Measurements from ENCODE around the gene ADM5. TPM values are rescaled to one million over a fixed set of nuclear protein-coding genes. Genes with fewer than 3 reads are reported as not detected.

The ADM5 gene
- total RNA-seq, 1 experiment from 2014 or later = 13.5 TPM

DNA sequence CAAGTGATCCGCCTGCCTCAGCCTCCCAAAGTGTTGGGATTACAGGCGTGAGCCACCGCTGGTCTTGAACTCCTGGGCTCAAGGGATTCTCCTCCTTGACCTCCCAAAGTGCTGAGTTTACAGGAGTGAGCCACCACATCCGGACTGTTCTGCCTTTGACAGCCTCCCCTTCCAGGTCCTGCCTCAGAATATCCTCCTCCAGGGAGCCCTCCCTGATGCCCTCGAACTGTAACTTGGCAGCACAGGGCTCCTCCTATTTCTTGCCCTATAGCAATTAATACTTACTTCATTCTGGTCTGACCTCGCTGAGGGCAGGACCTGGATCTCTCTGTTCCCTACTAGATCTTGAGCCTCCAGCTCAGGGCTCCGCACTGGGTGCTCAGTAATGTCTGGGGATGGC lies 7.5 kb downstream of the ADM5 start:
- WGBS (ENCODE audit: extremely low coverage, insufficient read length, low lambda C conversion rate) = no CpG with 5 or more reads among the region's 7 CpGs
- H3K79me2 ChIP-seq (ENCODE audit: insufficient read depth, low read length) = no peaks in the 10 kb centered on the region
- no peaks in the 10 kb centered on the region for H4K20me1 ChIP-seq (ENCODE audit: control insufficient read depth, insufficient read depth, insufficient read length)
- peaks cover 0 to 7% of the 10 kb centered on the region in 2 experiments; a peak in 2 of 4 replicates for H3K4me1 Mint-ChIP-seq
- peaks cover 24 to 40% (median 34%) of the 10 kb centered on the region in 3 experiments for H3K36me3 Mint-ChIP-seq (ENCODE audit: insufficient read depth in 1 of 3, low read depth in 3 of 3)
- H3K23me2 ChIP-seq (ENCODE audit: insufficient read length, low read depth, low read length, poor library complexity, severe bottlenecking) = no peaks in the 10 kb centered on the region
- H3K4me1 ChIP-seq (ENCODE audit: insufficient read depth, low read length) = no peaks in the 10 kb centered on the region
- TF ChIP-seq, protein P1, sequence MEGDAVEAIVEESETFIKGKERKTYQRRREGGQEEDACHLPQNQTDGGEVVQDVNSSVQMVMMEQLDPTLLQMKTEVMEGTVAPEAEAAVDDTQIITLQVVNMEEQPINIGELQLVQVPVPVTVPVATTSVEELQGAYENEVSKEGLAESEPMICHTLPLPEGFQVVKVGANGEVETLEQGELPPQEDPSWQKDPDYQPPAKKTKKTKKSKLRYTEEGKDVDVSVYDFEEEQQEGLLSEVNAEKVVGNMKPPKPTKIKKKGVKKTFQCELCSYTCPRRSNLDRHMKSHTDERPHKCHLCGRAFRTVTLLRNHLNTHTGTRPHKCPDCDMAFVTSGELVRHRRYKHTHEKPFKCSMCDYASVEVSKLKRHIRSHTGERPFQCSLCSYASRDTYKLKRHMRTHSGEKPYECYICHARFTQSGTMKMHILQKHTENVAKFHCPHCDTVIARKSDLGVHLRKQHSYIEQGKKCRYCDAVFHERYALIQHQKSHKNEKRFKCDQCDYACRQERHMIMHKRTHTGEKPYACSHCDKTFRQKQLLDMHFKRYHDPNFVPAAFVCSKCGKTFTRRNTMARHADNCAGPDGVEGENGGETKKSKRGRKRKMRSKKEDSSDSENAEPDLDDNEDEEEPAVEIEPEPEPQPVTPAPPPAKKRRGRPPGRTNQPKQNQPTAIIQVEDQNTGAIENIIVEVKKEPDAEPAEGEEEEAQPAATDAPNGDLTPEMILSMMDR (conservative IDR thresholded peaks at IDR 0.05) = no peak
- H2BK15ac ChIP-seq (ENCODE audit: low read depth, low read length) = no peak overlapping the region
- H3K18ac ChIP-seq (ENCODE audit: insufficient read length, low read depth, low read length) = no peak overlapping the region
- no peak overlapping the region for H3K9ac ChIP-seq (ENCODE audit: extremely low read depth, insufficient read length, low read length)
- H3K9me3 ChIP-seq (ENCODE audit: control insufficient read depth, low read depth, low read length) = no peaks in the 10 kb centered on the region
- no peak overlapping the region for H2AFZ ChIP-seq (ENCODE audit: low read length)
- no peaks in the 10 kb centered on the region for H3K79me1 ChIP-seq (ENCODE audit: insufficient read depth, low read depth, low read length, poor library complexity, severe bottlenecking)
- H3K27ac ChIP-seq (ENCODE audit: insufficient read length, low read depth, low read length) = no peak overlapping the region
- no peaks in the 10 kb centered on the region for H3K9me3 Mint-ChIP-seq
- no peak overlapping the region for H2BK5ac ChIP-seq (ENCODE audit: insufficient read length, low read length)
- no peak overlapping the region for H2BK120ac ChIP-seq (ENCODE audit: low read depth, low read length, poor library complexity, severe bottlenecking)
- H3K23ac ChIP-seq (ENCODE audit: insufficient read length, low read depth, low read length) = no peak overlapping the region
- no peak overlapping the region for H3T11ph ChIP-seq (ENCODE audit: low read length)
- H2BK20ac ChIP-seq (ENCODE audit: low read depth, low read length, poor library complexity, severe bottlenecking) = no peak overlapping the region
- H3K4me2 ChIP-seq (ENCODE audit: insufficient read depth, insufficient read length, low read length) = no peak overlapping the region
- DNase-seq = no peak
- no peak overlapping the region for H4K91ac ChIP-seq (ENCODE audit: insufficient read length, low read depth, low read length)
- no peak overlapping the region for H3K4me3 Mint-ChIP-seq
- H3K27ac Mint-ChIP-seq = no peak overlapping the region
- no peaks in the 10 kb centered on the region; the same call in 1 of the 2 replicates for H3K27me3 Mint-ChIP-seq (ENCODE audit: low read depth)
- H4K5ac ChIP-seq (ENCODE audit: insufficient read length, low read depth, low read length) = no peak overlapping the region
- no peak overlapping the region for H3K4ac ChIP-seq (ENCODE audit: low read depth, low read length)
- H3K56ac ChIP-seq (ENCODE audit: insufficient read length, low read depth, low read length) = no peak overlapping the region
- H2BK12ac ChIP-seq (ENCODE audit: insufficient read length, low read depth, low read length) = no peak overlapping the region
- H3K14ac ChIP-seq (ENCODE audit: insufficient read depth, low read length) = no peak overlapping the region
- no peaks in the 10 kb centered on the region for H3K27me3 ChIP-seq (ENCODE audit: insufficient read depth, low read length)
- no peak overlapping the region for H4K8ac ChIP-seq (replicated peaks; ENCODE audit: insufficient read length, low read depth, low read length)
- no peak overlapping the region for H2AK5ac ChIP-seq (ENCODE audit: insufficient read length, low read length)

Measured in H9 (cell line).